CD4-positive, alpha-beta T cell treated with Interleukin-12 subunit alpha and Interleukin-12 subunit beta, for 1 hour (primary cell): ENCODE data around the gene IQCH.

Experiments used
- DNase-seq: peaks from one replicate; pipeline ENCODE4 v3.0.0-alpha.2; 2020

Gene IQCH

DNA sequence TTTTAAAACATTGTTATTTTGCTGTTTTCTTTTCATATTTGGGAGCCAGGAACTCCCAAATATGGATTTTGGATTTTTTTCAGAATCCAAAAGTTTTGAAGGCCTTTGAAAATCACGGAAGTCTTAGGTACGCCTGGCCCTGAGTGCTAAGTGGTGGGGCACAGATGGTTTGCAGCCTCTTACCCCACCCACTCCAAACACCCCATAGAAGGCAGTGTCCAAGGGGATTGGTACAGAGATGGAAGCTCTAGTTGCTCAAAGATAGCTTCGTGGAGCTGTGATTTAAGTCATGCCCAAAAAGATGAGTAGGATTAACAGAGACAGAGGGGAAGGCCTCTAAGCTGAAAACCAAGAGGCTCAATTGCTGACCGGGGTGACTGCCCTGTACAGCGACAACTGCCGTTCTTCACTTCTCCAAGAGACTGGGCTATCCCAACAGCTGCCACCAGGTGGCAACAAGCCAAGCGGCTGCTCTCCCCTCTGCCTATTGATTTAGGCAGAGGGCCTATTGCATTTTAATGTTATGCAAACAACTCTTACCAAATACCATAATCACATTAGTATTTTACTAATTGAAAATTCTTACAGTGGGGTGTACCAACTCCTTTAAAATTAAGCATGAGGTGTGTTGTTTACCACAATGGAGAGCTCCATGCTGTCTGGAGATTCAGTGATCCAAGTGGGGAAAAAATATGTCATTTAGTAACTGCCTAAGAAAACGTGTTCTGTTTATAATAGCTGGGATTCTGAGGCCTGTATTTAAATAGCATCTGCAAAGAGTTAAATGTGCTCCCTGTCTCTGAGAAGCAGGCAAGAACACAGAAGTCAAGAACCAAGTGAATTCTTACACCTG, 202.3 kb downstream of the IQCH start:
- DNase-seq: peak; percentile 82

GRCh38 chr15:67458331-67459029, 203.9 kb downstream of the IQCH start:
- no peak for DNase-seq

- DNase-seq: no peak
Measured at GRCh38 chr15:67460521-67460920, 205.9 kb downstream of the IQCH start.

GRCh38 chr15:67461735-67462134, 207.1 kb downstream of the IQCH start:
- DNase-seq: no peak

- no peak for DNase-seq
Measured at GRCh38 chr15:67462875-67463274, 208.3 kb downstream of the IQCH start.

DNA sequence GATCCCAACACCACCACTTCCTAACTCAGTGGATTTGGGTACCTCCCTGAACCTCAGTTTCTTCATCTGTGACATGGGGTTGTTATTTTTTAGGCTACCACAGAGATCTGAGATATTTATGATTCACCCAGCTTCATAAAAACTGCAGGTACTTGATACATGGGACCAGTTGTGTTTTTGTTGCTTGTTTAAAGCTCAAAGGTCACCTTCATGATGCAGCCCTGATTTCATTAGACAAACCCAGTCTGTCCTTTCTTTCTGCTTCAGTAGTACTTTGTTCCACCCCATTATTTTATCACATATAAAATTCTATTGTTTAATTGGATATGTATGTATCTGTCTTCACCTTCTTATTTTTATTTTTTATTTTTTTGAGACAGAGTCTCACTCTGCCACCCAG, 208.9 kb downstream of the IQCH start:
- no peak for DNase-seq

DNA sequence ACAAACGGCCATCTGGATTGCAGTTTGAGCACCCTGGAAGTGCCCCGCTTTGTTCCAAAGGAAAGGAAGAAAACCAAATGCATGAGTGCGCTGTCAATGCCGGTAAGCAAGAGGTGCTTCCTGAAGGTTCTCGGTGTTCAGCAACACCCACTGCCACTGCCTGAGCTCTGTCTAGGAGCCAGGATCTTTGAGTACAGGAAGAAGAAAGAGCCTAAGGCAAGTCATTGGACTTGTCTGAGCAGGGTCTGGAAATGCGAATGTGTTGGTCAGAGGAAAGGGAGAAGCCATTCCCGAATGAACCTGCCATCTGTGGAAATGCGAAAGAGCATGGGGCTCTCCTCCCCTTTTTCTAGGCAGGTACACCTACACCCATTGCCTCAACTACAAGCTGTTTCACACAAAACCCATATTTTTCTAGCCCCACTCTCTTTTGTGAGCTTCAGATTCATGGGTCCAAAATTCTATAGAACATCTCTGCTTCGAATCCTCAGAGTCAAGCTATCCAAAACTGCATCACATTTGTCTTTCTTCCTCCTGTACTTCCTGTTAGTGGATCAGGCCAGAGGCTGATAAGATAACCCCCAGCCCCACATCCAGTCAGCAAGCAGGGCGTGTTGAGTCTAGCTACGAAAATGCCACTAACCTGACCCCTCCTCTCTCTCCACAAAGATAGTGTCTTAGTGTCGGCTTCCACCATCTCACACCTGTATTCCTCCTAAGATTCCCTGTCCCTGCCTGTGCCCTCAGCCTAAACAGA, 210.8 kb downstream of the IQCH start:
- DNase-seq: no peak

GRCh38 chr15:67468416-67468815, 213.8 kb downstream of the IQCH start:
- DNase-seq: no peak

- no peak for DNase-seq
Measured at GRCh38 chr15:67469680-67470079, 215.1 kb downstream of the IQCH start.

DNA sequence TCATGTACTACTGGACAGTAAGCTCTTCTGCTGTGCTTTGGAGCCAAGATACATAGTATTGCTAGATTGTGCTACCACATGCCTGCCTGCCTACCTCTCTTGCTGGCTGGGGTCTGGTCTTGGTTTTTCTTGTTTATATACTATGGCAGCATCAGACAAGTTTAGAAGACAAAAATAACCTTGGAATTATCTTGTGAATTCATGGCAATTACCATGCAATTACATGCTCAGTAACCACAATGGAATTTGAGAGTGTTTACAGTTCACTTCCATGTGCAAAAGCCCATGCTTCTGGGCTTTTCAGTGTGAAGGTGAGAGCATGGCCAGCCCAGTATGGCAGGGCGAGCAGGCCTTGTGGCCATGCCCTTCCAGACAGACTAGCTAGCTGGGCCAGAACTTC, 218.4 kb downstream of the IQCH start:
- no peak for DNase-seq

DNA sequence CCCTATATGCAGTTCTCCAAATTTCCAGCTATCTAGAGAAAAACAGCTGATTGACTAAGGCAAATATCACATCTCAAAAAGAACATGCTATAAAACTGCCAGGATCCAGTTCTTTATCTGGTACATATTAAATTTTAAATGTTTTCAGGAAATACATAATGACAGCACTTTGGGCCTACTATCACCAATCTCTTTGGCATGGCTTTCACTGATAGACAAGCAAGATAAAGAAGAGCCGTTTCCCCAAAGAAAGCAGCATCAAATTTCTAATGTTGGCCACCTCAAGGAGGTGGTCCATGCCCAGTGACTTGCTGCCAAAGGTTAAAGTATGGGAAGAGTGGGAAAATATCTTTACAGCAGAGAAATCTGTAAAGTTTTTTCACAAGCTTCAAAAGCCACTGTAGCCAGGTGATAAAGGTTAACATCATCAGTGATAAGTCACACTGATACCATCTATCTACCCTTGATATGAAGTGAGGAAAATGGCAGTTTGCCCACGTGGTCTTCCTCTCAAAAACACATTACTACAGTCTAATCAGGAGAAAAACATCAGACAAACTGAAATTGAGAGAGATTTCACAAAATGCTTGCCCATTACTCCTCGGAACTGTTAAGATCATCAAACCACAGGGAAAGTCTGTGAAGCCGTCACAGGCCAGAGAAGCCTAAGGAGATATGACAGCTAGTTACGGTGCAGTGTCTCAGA, 220.0 kb downstream of the IQCH start:
- DNase-seq: no peak

DNA sequence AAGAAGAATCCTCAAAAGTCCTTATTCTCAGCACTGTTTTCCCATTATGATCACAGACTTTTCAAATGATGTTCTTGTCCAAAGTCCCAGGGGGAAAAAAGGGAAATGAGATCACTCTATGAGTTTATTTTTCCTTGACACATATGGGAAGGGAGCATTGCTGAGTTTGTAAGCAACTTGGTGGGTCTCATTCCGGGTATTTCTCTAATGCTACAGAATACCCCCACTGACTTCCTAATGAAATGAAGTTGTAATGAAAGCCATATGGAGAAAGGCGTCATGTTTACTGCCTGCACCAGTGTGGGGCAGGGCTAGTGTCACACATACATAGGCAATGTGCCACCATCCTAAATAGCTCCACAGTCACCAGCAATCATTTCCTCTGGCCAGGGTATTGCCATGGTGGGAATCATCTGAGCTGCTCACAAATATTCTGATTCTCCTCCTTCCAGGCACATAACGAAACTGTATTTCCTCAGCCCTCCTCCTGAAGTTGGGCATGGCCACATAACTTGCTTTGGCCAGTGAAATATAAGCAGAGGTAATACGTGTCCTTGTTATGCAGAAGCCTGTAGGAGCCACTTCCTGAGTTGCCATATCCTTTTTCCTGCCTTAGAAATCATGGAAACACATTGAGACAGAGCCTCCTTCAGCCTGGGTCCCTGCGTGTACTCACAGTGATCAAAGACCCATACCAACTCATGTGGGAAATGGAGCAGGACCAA, 225.4 kb downstream of the IQCH start:
- no peak for DNase-seq

GRCh38 chr15:67480741-67481140, 226.2 kb downstream of the IQCH start:
- no peak for DNase-seq

DNA sequence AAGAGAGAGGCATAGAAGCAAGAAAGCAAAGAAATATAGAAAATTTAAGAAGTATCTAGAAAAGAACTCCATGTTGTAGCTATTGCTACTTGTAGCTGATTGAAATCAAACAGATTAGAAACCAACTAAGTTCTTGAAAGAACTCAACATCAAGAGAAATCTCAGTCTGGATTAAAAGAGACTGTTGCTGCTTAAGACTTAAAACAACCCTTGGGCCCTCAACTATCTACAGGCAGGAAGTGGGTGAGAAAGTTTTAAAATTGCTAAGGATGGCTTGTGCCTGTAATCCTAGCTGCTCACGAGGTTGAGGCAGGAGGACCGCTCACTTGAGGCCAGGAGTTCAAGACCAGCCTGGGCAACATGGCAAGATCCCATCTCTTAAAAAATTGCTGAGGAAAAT, 227.1 kb downstream of the IQCH start:
- no peak for DNase-seq

- no peak for DNase-seq
Measured at GRCh38 chr15:67495585-67495984, 241.0 kb downstream of the IQCH start.

DNA sequence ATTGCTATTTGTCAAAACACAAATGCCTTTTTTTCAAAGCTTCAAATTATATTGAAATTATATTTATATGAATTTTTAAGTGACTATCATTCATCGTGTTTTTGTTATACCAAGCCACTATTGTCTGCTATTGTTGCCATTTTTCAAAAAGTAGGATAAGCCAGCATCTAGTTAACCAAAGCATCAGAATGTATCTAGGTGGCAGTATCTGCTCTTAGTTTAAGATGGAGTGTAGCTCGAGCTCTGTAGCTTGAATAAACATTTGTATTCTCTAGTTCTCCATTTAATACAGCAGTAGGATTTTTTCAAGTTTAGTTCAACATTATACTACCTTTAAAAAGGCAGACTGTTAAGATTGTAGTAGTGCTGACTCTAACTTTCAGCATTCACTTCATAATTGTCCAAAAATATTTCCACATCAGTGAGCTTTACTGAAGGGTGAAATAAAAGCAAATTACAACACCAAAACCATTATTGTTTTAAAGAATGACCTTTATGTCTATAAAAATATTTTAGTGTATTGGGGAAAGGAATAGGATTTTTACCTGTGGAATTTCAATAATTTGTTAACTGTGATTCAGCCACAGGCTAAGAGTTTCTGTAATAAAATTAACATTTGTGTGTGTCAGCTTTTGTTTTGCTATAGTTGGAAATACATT, 246.7 kb downstream of the IQCH start:
- peak; percentile 20 for DNase-seq

DNA sequence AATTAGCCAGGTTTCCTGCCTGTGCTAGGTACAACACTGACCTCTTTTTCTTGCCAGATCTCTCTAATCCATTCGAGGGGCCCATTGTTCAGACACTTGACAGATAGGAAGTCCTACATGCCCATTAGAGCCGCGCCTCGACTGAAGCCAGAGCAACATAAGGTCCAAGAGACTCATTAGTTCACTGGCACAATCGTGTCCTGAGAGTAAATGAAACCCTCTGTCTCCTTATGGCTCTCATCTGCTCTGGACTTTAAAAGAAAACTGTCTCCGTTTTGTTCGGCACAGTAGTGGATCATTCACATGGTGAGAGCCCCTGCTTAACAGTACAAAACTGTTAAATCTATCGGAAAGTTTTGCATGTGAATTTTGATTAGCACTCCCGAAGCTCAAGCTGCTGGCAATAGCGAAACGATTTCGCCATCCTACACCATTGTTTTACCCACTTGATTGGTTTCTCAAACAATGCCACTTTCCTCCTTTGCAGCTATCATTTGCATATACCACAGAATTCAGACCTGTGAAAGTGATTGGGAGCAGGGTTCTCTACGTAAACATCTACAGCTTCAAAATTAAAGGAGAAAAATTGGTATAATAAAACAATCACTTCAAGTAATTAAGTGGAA, 247.4 kb downstream of the IQCH start:
- no peak for DNase-seq

DNA sequence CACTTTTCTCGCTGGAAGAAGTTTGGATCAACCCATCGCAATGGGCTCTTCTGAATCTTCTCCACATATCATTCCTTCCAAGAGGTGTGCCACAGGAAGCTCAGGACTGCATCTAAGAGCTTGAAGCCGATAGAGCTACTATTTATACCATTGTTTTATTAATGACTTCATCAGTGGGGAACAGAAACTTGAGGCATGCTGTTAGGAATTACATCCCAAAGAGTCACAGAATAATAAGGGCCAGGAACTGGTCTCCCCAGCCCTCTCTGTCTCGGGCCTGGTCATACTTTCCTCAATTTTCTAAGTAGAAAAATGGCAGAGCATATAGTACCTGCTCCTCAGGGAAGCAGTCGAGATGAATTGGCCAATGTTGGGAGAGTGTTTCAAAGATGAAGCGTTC, 249.5 kb downstream of the IQCH start:
- DNase-seq: no peak

GRCh38 chr15:67504796-67505195, 250.2 kb downstream of the IQCH start:
- DNase-seq: no peak

DNA sequence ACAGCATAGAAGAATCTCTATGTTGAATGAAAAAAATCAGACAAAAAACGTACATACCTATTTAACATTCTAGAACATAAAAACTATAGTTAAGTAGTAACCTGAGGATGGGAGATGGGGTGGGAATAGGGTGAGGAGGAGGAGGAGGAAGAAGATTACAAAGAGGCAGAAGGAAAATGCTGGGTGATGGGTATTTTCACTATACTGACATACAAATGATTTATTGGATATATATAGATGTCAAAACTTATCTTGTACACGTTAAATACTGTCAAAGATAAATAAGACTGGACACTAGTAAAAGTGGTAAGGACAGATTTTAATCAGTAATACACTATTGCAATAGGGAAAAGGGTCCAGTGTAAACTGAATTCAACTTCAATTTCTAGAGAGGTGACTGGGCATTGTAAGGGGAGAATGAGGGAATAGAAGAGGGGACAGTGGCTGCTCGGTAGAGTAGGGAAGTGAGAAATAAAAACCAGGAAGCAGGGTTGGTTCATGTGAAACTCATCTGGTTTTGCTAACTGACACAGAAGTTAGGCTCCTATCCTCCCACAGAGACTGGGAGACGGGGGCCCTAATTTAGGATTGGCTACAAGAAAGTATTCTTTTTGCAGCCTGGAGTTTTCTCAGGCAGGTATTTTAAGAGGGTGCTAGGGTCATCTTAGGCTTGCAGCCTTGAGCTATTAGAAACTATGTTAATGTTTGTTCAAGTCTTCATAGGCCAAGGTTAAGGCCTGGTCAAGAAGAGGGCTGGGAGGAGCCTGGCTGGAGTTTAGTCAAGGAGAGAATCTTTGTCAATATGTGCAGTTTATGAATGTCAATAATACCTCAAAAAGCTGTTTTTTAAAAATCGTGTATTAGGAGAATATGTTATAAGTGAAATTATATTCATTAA, 251.3 kb downstream of the IQCH start:
- DNase-seq: no peak
